ENCODE data around the gene OLFML1. TPM values are rescaled to one million over a fixed set of nuclear protein-coding genes. Genes with fewer than 3 reads are reported as not detected.

OLFML1 gene
- polyA plus RNA-seq, 2 of the 4 experiments (the other 2 are of a cell fraction): not detected

DNA sequence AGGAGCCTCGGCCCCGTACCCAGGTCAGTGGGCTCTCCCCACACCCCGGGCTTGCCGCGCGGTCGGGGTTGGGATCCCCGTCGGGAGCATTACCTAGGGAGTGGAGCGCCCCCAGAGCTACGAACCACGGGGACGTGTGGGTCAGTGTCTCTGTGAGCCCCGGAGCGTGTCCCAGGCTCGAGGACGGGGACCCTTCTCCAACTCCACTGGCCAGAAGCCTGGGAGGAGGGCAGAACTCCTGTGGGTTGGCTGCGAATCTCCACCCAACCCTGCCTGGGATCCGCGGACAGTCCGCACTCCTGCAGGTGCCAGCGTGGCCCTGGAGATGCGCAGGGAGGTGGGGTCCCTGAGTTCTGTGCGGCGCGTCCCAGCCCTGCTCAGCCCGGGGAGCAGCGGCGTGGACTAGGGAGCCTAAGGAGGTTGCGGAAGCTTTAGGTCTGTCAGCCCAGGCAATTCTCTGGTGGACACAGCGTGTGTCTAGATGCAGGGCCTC lies 28.8 kb downstream of the OLFML1 start:
- Histone ChIP-seq H3K4me3 (peak overlapping the region; percentile 76), H3K4me2 (peak overlapping the region; percentile 89), H3K9me3 (no peaks in the 10 kb centered on the region), H3K27ac (peak overlapping the region; percentile 75 to 92), H3K4me1 (0 out of 3 replicates have a peak, but pooled peaks cover 6% of the 10 kb centered on the region)
- 52% methylated on average over 2 of the region's 31 CpGs for WGBS (ENCODE audit: missing lambda C conversion rate)
- TF ChIP-seq HMGXB4 (CRISPR knock-in tag; IDR thresholded peaks at IDR 0.05; ENCODE audit: borderline replicate concordance): no peak
- TF ChIP-seq RNF2 (IDR thresholded peaks at IDR 0.05; ENCODE audit: borderline replicate concordance, low read depth): 0 out of 2 replicates have a peak, but pooled peaks have one; percentile 54
- no peak for TF ChIP-seq POLR2A (IDR thresholded peaks at IDR 0.05; ENCODE audit: low read length)
- no peak for TF ChIP-seq PBX3 (IDR thresholded peaks at IDR 0.05)
- TF ChIP-seq, protein P1, sequence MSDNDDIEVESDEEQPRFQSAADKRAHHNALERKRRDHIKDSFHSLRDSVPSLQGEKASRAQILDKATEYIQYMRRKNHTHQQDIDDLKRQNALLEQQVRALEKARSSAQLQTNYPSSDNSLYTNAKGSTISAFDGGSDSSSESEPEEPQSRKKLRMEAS (IDR thresholded peaks at IDR 0.05): peak; percentile 12; the same call in 1 of the 2 replicates
- TF ChIP-seq CTCF (IDR thresholded peaks at IDR 0.05): 0 out of 3 replicates have a peak, but pooled peaks have one; percentile 9
- TF ChIP-seq PHF8 (IDR thresholded peaks at IDR 0.05; ENCODE audit: borderline replicate concordance, low read depth): 0 out of 2 replicates have a peak, but pooled peaks have one; percentile 47
- peak; percentile 45; the same call in 1 of the 2 replicates for TF ChIP-seq KDM1A (IDR thresholded peaks at IDR 0.05; ENCODE audit: low read depth)
- FAIRE-seq (no peak), ATAC-seq (peak; percentile 51 to 65), DNase-seq (ENCODE audit: low read depth in 1 of 2, low spot score in 1 of 2) (peak in 1 of 2 experiments; percentile 22)
- CTCF ChIA-PET: interaction anchor here (0.6 to 6.1 kb wide), 21 partner anchors 9 to 478 kb away, joined by 3 to 76 read pairs (median 5); partner anchors contain the start of gene OLFML1
- POLR2A ChIA-PET: no interaction called here

DNA sequence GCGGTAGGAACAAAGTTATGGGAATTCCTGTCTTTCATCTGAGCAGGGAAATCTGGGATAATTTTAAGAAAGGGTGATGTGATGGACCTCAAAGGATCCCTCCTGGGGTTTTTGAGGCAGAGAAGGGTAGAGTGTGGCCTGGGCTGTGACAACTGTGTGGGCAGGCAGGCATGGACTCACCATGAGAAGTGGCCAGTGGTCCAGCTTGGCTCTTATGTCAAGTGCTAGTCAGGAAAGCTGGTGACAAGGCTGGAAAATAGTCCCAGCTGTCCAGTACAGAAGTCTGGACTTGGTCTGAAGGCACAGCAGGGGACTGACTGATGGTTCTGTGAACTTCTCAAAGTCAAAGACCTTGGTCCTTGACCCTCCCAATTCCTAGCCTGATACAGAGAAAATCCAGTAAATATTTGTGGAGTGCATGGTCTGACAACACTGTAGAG lies 30.2 kb downstream of the OLFML1 start:
- Histone ChIP-seq H3K4me3 (no peak overlapping the region), H3K27ac (no peak overlapping the region), H3K4me2 (no peak overlapping the region), H3K4me1 (0 out of 3 replicates have a peak, but pooled peaks cover 6% of the 10 kb centered on the region), H3K9me3 (no peaks in the 10 kb centered on the region)
- ChIA-PET CTCF (interaction anchor here (0.9 to 6.1 kb wide), 5 partner anchors 22 to 179 kb away, joined by 3 to 76 read pairs (median 5); no protein-coding TSS in a partner anchor), POLR2A (no interaction called here)
- WGBS (ENCODE audit: missing lambda C conversion rate): 73% methylated on average over 1 of the region's 1 CpG
- ATAC-seq: no peak
- FAIRE-seq: no peak
- no peak for DNase-seq (ENCODE audit: low read depth in 1 of 2, low spot score in 1 of 2)
- TF ChIP-seq CEBPB (IDR thresholded peaks at IDR 0.05): no peak
- TF ChIP-seq, protein P2, sequence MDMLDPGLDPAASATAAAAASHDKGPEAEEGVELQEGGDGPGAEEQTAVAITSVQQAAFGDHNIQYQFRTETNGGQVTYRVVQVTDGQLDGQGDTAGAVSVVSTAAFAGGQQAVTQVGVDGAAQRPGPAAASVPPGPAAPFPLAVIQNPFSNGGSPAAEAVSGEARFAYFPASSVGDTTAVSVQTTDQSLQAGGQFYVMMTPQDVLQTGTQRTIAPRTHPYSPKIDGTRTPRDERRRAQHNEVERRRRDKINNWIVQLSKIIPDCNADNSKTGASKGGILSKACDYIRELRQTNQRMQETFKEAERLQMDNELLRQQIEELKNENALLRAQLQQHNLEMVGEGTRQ (IDR thresholded peaks at IDR 0.05): no peak

DNA sequence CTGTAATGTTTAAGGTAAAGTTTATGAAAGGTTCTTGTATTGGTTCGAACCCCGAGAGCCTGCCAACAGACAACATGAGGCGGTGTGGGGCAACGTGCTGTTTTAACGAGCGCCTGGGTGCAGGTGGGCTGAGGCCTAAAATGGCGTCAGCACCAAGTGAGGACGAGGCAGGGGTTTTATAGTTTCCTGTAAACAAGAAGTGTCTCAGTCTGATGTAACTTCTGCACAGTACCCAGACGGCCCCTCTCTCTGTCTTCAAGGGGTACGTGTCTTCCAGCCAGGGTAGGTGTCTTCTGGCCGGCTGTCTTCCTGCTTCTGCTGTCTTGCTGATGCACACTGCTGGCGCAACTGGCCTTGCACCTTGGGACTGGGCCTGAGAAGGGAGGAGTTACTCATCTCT lies 31.2 kb downstream of the OLFML1 start:
- ChIA-PET CTCF (interaction anchor here (0.6 to 1.7 kb wide), 3 partner anchors 55 to 517 kb away, joined by 3 to 6 read pairs (median 4); no protein-coding TSS in a partner anchor), POLR2A (no interaction called here)
- FAIRE-seq (no peak), ATAC-seq (no peak), DNase-seq (ENCODE audit: low read depth in 1 of 2, low spot score in 1 of 2) (no peak)
- Histone ChIP-seq H3K4me2 (no peak overlapping the region), H3K4me3 (no peak overlapping the region), H3K27ac (no peak overlapping the region), H3K4me1 (0 out of 3 replicates have a peak, but pooled peaks cover 6% of the 10 kb centered on the region), H3K9me3 (no peaks in the 10 kb centered on the region)
- 73% methylated on average over 12 of the region's 12 CpGs for WGBS (ENCODE audit: missing lambda C conversion rate)
- no peak for TF ChIP-seq MAZ (IDR thresholded peaks at IDR 0.05; ENCODE audit: borderline replicate concordance, low read depth, low read length)
- TF ChIP-seq RCOR1 (IDR thresholded peaks at IDR 0.05; ENCODE audit: low read depth, low read length): no peak
- no peak for TF ChIP-seq TP53 (CRISPR knock-in tag; IDR thresholded peaks at IDR 0.05)
- no peak for TF ChIP-seq ESRRA (IDR thresholded peaks at IDR 0.05; ENCODE audit: borderline replicate concordance, low read length)
- no peak for TF ChIP-seq HOXB5 (CRISPR knock-in tag; IDR thresholded peaks at IDR 0.05)
- TF ChIP-seq RAD21 (conservative IDR thresholded peaks at IDR 0.05 in 1 of 2, IDR thresholded peaks at IDR 0.05 in 1 of 2): no peak
- no peak for TF ChIP-seq CEBPB (IDR thresholded peaks at IDR 0.05)
- TF ChIP-seq FOXS1 (CRISPR knock-in tag; IDR thresholded peaks at IDR 0.05): no peak
- TF ChIP-seq HEYL (CRISPR knock-in tag; IDR thresholded peaks at IDR 0.05): no peak
- no peak for TF ChIP-seq FOSB (CRISPR knock-in tag; IDR thresholded peaks at IDR 0.05)
- TF ChIP-seq PBX3 (IDR thresholded peaks at IDR 0.05): no peak
- TF ChIP-seq JUN (IDR thresholded peaks at IDR 0.05): no peak
- TF ChIP-seq NFE2L2 (conservative IDR thresholded peaks at IDR 0.05; ENCODE audit: low read length): no peak
- no peak for TF ChIP-seq MYC (IDR thresholded peaks at IDR 0.05; ENCODE audit: borderline replicate concordance, low read length)
- TF ChIP-seq SMC3 (IDR thresholded peaks at IDR 0.05): no peak
- TF ChIP-seq POLR2AphosphoS2 (conservative IDR thresholded peaks at IDR 0.05; ENCODE audit: low read length): no peak
- no peak for TF ChIP-seq HES2 (IDR thresholded peaks at IDR 0.05)
- TF ChIP-seq HDAC2 (IDR thresholded peaks at IDR 0.05): no peak
